Vagina (tissue), 2 donors: ENCODE data around the gene PNMA8C. TPM values are rescaled to one million over a fixed set of nuclear protein-coding genes. Genes with fewer than 3 reads are reported as not detected.

Experiments
- DNase-seq, 2 donors: peaks; one replicate each; pipeline ENCODE4 v3.0.0-alpha.2; 2017; ENCODE audit errors: extremely low spot score in 2 of 2
- H3K27ac ChIP-seq: fragments of 200-600 bp; sonication (generic); one replicate; pipeline ENCODE4 v1.5.1; 2019
- H3K27me3 ChIP-seq: fragments of 200-600 bp; sonication (generic); one replicate; pipeline ENCODE4 v1.5.1; 2019
- H3K36me3 ChIP-seq, 2 donors: fragments of 200-600 bp; sonication (generic); one replicate each; pipeline ENCODE4 v1.5.1; 2017 to 2019
- H3K4me1 ChIP-seq: fragments of 200-600 bp; sonication (generic); one replicate; pipeline ENCODE4 v1.5.1; 2019
- H3K4me3 ChIP-seq, 2 donors: fragments of 200-600 bp; sonication (generic); 1 replicate in 1 of 2; 2 replicates in 1 of 2; pipeline ENCODE4 v1.5.1; 2016 to 2019
- H3K9me3 ChIP-seq: fragments of 200-600 bp; sonication (generic); one replicate; pipeline ENCODE4 v1.5.1; 2019
- CTCF ChIP-seq, 3 experiments: fragments of 450-650 bp in 2 of 3; fragments of 200-600 bp in 1 of 3; sonication (generic) in 1 of 3; IDR thresholded peaks; one replicate each; pipeline ENCODE4 v1.5.1; 2017 to 2019; ENCODE audit warnings: antibody characterized with exemption in 3 of 3, mild to moderate bottlenecking in 2 of 3, moderate library complexity in 2 of 3
- POLR2A ChIP-seq, 2 donors: fragments of 450-650 bp; IDR thresholded peaks; one replicate each; pipeline ENCODE4 v1.6.1; 2017; ENCODE audit warnings: antibody characterized with exemption in 2 of 2, mild to moderate bottlenecking in 2 of 2, moderate library complexity in 2 of 2
- POLR2AphosphoS5 ChIP-seq, 2 donors: sonication (generic); formaldehyde crosslinking; IDR thresholded peaks; one replicate each; pipeline ENCODE4 v1.9.0; 2017; ENCODE audit warnings: antibody characterized with exemption in 2 of 2, mild to moderate bottlenecking in 2 of 2, low read depth in 1 of 2; ENCODE audit not compliant: insufficient read depth in 1 of 2
- intact Hi-C: fragments of 100-400 bp; cut with DNase I; formaldehyde crosslinking; loops from one replicate; pipeline ENCODE4 v1.15.1; 2023
- total RNA-seq: library from RNA; depleted of rRNA; stranded (reverse); fragments of >200 nt; gene quantifications from one replicate; pipeline ENCODE4 v1.2.3, GENCODE V29; 2016

PNMA8C gene
- total RNA-seq, 1 donor from 2014 or later, result 0.25 TPM

DNA sequence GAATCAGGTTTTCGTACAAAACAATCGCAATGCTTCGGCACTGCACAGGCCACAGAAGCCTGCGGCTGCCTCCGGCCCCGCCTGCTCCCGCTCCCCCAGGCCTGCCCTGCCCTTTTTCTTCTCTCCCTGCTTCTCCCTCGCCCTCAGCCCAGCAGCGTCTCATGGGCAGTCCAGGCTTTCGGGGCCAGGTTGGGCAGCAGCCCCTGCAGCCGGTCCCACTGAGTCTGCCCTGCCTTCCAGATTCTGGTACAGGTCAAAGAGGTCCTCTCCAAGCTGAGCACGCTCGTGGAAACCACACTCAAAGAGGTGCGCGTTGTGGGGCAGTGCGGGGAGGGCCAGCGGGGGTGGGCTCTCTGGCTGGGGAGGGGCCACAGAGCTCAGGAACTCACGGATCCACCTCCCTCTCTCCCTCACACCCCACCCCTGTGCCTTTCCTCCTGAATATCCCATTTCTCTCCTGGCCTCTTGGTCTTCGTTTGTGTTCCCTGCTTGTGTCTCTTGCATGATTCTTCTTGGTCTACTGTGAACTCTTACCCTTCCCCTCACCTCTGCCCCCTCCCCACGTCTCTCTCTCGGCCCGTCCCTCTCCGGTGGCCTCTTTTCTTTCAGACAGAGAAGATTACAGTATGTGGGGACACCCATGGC is 45.4 kb downstream of the PNMA8C start:
- H3K4me3 ChIP-seq, result no peak overlapping the region
- no peaks in the 10 kb centered on the region for H3K9me3 ChIP-seq
- H3K27me3 ChIP-seq, result no peaks in the 10 kb centered on the region
- TF ChIP-seq POLR2AphosphoS5 (IDR thresholded peaks at IDR 0.05; ENCODE audit: insufficient read depth in 1 of 2, low read depth in 1 of 2) (no peak), CTCF (IDR thresholded peaks at IDR 0.05) (no peak), POLR2A (IDR thresholded peaks at IDR 0.05) (no peak)
- DNase-seq, result peak in 1 of 2 donors; percentile 58
- H3K4me1 ChIP-seq, result peaks cover 31% of the 10 kb centered on the region
- H3K36me3 ChIP-seq, result peaks cover 0 to 63% of the 10 kb centered on the region in 2 donors
- H3K27ac ChIP-seq, result no peak overlapping the region
- intact Hi-C loops, result no loop called here

- peaks cover 45% of the 10 kb centered on the region for H3K4me1 ChIP-seq
- no peaks in the 10 kb centered on the region for H3K27me3 ChIP-seq
- H3K9me3 ChIP-seq, result no peaks in the 10 kb centered on the region
- TF ChIP-seq POLR2AphosphoS5 (IDR thresholded peaks at IDR 0.05; ENCODE audit: insufficient read depth in 1 of 2, low read depth in 1 of 2) (no peak), POLR2A (IDR thresholded peaks at IDR 0.05) (no peak), CTCF (IDR thresholded peaks at IDR 0.05) (no peak)
- peaks cover 0 to 53% of the 10 kb centered on the region in 2 donors for H3K36me3 ChIP-seq
- intact Hi-C loops, result no loop called here
- H3K27ac ChIP-seq, result no peak overlapping the region
- DNase-seq, result no peak
- H3K4me3 ChIP-seq, result no peak overlapping the region
Measured at GRCh38 chr19:46381756-46382345, 46.9 kb downstream of the PNMA8C start.

GRCh38 chr19:46381346-46381745 is 47.4 kb downstream of the PNMA8C start:
- H3K4me1 ChIP-seq, result peaks cover 45% of the 10 kb centered on the region
- no peaks in the 10 kb centered on the region for H3K27me3 ChIP-seq
- intact Hi-C loops, result no loop called here
- no peak overlapping the region for H3K4me3 ChIP-seq
- H3K36me3 ChIP-seq, result peaks cover 0 to 55% of the 10 kb centered on the region in 2 donors
- DNase-seq, result no peak
- H3K27ac ChIP-seq, result no peak overlapping the region
- no peaks in the 10 kb centered on the region for H3K9me3 ChIP-seq
- TF ChIP-seq CTCF (IDR thresholded peaks at IDR 0.05) (no peak), POLR2AphosphoS5 (IDR thresholded peaks at IDR 0.05; ENCODE audit: insufficient read depth in 1 of 2, low read depth in 1 of 2) (no peak), POLR2A (IDR thresholded peaks at IDR 0.05) (no peak)

GRCh38 chr19:46380690-46381089 is 48.0 kb downstream of the PNMA8C start:
- peaks cover 0 to 60% of the 10 kb centered on the region in 2 donors for H3K36me3 ChIP-seq

More at GRCh38 chr19:46380690-46381089, 48.0 kb downstream of the PNMA8C start:
- DNase-seq, result no peak
- intact Hi-C loops, result no loop called here
- Histone ChIP-seq H3K4me3 (no peak overlapping the region), H3K27me3 (no peaks in the 10 kb centered on the region), H3K4me1 (peaks cover 45% of the 10 kb centered on the region), H3K27ac (no peak overlapping the region), H3K9me3 (no peaks in the 10 kb centered on the region)
- TF ChIP-seq POLR2AphosphoS5 (IDR thresholded peaks at IDR 0.05; ENCODE audit: insufficient read depth in 1 of 2, low read depth in 1 of 2) (no peak), CTCF (IDR thresholded peaks at IDR 0.05) (no peak)
